Measurements from ENCODE around the gene NUCB1.

DNA sequence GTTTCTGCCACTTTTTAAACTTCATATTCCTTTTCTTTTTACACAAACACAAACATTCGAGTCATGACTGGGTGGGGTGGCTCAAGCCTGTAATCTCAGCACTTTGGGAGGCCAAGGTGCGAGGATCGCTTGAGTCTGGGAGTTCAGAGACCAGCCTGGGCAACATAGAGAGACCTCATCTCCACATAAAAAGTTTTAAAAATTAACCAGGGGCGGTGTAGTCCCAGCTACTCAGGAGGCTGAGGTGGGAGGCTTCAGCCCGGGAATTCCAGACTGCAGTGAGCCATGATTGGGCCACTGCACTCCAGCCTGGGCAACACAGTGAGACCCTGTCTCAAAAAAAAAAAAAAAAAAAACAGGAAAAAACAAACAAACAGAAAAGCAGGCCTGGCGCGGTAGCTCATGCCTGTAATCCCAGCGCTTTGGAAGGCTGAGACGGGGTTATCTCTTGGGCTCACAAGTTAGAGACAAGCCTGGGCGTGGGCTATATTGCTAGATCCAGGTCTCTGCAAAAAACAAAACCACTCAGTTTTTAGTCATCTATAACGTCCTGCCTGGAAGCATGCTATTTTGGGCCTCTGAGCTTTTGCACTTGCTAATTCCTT lies 54.0 kb downstream of the NUCB1 start:
- TF ChIP-seq POLR2A (IDR thresholded peaks at IDR 0.05) (no peak), EP300 (IDR thresholded peaks at IDR 0.05) (no peak)
- TF ChIP-seq, protein P1, sequence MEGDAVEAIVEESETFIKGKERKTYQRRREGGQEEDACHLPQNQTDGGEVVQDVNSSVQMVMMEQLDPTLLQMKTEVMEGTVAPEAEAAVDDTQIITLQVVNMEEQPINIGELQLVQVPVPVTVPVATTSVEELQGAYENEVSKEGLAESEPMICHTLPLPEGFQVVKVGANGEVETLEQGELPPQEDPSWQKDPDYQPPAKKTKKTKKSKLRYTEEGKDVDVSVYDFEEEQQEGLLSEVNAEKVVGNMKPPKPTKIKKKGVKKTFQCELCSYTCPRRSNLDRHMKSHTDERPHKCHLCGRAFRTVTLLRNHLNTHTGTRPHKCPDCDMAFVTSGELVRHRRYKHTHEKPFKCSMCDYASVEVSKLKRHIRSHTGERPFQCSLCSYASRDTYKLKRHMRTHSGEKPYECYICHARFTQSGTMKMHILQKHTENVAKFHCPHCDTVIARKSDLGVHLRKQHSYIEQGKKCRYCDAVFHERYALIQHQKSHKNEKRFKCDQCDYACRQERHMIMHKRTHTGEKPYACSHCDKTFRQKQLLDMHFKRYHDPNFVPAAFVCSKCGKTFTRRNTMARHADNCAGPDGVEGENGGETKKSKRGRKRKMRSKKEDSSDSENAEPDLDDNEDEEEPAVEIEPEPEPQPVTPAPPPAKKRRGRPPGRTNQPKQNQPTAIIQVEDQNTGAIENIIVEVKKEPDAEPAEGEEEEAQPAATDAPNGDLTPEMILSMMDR (IDR thresholded peaks at IDR 0.05) = no peak

Data from stomach (tissue), 4 donors.